ENCODE measurements around the gene TUBB2B.
"Not testable (repeated sequence)": the region's sequence is repeated elsewhere in the genome, so short reads cannot be mapped to it uniquely, and the experiment has no call there.

Gene TUBB2B

GRCh38 chr6:3253597-3253961 lies 26.1 kb upstream of the TUBB2B start:
- DNase-seq: no peak

DNA sequence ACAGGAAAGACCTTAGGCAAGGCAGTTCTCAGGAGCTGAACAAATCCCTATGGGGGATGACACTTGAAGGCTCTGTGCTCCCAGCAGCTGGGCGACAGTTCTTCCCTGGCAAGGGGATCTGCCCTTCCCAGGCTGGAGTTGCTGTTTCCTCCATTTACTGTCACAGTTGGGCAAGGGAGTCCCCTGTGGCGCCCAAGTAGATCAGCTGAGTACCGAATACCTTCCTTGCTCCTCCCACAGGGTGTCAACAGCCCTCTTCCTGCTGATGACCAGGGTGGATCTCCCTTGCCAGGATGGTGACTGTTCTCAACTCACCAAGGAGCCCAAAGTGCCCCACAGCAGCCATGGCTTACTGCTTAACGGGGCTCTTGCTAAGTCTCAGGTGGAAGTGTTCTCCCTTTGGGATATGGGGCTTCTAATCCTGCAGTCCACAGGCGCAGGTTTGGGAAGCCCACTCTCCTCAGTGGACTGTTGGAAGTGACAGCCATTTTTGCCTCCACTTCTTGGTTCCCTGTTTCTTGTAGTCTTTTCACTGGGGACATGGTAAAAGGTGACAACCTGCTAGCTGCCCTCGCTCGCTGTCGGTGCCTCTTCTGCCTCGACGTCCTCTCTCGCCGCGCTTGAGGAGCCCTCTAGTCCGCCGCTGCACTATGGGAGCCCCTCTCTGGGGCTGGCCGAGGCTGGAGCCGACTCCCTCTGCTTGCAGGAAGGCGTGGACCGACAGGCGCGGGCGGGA lies 25.6 kb upstream of the TUBB2B start:
- no peak for DNase-seq

GRCh38 chr6:3252369-3252768 lies 24.9 kb upstream of the TUBB2B start:
- DNase-seq: no peak

DNA sequence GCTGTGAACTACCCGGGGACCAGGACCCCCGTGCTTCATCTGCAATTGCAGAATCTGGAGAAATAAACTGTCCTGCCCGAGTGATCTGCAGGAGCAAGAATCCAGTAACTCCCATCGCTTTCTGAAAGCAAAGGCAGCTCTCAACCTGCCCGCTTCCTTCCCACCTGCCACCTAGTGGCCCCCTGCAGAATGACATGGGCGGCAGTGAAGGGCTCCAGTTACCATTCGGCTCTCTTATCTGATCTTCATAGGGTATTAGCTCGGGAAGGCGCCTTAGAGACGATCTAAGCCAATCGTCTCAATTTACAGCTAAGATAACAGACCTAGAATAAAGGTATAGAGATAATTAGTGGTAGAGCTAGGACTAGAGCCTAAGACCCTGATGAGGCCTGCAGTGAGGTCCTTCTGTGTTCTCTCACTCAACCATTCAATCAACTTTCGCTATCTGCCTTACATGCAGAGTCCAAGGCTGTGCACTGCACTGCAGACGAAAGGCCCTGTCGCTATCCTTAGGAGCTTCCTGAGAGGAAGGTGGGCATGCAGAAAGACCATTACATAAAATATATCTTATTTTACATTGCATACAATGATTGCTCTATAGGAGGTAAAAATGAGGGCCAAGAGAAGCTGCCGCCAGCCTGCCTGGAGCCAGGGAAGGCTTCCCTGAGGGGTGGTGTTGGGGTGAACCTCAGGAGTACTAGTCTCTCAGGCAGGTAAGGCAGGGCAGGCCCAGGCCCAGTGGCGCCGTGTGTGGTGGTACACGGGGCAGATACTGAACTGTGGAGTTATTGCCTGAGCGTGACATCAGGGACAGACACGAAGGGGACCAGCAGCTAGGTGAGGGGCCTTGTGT lies 24.2 kb upstream of the TUBB2B start:
- peak; percentile 85 for DNase-seq

GRCh38 chr6:3250231-3250675 lies 22.8 kb upstream of the TUBB2B start:
- no peak for DNase-seq

DNA sequence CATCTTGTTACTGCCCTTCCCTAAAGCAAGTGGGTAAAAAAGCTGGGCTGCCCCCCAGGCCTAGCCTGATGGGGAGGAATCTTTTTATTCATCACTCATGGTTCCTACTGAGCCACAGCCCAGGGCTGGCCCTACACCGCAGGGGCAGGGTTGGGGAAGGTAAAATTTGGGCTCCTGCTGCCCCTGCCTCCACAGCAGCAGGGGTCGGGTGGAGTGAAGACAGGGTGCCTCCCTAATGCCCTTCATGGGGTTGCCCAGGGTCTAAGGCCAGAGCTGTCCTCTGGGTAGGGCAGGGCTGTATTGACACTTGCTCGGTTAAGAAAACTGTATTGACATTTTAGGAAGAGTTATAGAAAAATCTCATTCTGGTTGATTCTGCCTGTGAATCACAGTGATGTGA lies 22.4 kb upstream of the TUBB2B start:
- no peak for DNase-seq

DNA sequence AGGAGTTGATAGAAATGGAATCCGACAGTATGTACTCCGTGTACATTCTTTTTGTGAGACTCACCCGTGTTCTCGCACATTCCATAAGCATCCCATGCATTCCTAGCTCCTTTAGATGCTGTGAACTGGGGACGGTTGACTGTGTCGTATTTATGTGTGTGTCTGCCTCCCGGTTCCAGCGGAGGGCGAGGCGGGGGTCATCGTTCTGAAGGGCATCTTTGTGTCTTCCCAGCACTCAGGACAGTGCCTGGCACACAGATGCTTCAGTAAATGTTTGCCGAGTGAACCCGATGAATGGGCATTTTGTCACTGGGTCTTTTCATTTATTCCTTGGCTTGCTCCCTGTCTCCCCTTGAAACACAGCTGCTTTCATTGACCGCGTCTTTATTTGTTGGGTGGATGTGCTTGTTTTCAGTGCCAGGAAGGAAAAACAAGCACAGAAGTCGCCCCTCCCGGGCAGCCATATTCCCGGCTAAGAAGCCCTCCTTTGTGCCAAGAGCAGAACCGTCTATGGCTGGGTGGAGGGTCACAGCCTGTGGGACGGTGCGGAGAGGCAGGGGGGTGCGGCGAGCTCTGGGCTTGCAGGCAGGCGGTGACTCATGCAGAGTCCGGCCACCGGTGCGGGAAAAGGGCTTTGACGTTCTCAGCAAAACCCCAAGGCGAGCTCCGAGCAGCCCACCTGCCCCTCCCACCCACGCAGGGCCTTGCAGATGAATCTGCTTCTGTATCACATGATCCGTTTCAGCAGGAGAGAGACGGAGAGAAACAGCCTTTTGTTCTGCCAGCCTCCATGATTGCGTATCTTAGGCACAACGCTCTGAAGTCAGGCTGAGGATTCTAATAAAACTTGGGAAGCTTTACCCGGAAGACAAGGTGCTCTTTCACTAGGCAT lies 20.0 kb upstream of the TUBB2B start:
- no peak for DNase-seq

- no peak for DNase-seq
These were observed 17.8 kb upstream of the TUBB2B start for GRCh38 chr6:3245216-3245615.

DNA sequence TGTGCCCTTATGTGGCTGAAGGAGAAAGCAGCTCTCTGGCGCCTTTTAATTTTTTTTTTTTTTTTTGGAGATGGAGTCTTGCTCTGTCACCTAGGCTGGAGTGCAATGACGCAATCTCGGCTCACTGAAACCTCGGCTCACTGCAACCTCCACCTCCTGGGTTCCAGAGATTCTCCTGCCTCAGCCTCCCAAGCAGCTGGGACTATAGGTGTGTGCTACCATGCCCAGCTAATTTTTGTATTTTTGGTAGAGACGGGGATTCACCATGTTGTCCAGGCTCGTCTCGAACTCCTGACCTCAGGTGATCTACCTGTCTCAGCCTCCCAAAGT lies 17.3 kb upstream of the TUBB2B start:
- not testable (repeated sequence) for DNase-seq

DNA sequence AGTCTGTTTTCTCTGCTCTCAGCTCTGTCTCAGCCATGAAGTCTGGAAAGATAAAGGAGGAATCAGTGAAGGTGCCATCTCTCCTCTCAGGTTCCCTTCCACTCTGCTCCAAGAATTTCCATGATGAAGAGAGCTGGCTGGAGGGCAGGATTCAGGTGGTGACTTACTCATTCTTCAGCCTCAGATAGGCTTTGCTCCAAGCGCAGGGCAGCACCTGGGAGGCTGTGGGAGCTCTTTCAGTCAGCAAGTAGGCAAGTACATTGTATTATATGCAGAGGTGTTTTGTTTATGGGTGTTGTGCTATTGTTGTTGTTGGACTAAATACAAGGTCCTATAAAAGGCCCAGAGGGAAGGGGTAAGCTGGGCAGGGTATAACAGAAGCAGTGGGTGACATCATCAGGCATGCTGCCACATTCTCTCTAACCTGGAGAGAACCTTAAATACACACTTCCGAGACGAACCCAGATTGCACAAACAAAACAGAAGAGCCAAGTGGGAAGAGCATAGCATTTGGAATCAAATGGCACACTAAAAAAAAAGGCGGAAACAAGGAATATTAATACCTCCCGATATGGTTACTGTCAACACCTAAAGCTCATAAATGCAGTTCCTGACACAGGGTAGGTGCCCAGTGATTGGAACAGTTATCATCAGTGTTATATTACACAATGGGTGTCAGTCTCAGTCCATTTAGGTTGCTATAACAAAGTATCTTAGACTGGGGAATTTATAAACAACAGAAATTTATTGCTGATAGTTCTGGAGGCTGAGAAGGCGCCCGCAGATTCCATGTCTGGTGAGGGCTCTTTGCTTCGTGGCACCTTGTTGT lies 16.8 kb upstream of the TUBB2B start:
- no peak for DNase-seq

DNA sequence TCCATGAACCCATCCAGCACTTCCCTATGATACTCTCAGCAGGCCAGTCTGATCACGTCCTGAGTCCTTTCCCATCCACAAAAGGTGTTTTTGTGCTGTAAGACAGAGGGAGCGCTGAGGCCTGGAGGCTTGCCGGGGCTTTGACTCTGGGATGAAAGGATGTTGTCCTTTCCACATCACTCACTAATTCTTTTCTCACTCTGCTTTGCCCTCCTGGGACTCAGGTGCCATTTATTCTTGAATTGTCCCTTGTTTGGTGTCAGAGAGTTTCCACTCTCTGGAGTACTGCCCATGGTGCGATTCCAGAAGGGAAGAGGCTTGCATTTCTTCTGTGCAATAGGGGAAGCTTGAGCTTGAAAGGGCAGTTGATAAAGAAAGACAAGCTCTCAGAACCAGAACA lies 15.3 kb upstream of the TUBB2B start:
- no peak for DNase-seq

- DNase-seq: not testable (repeated sequence)
These were observed 14.3 kb upstream of the TUBB2B start for GRCh38 chr6:3241745-3242144.

DNA sequence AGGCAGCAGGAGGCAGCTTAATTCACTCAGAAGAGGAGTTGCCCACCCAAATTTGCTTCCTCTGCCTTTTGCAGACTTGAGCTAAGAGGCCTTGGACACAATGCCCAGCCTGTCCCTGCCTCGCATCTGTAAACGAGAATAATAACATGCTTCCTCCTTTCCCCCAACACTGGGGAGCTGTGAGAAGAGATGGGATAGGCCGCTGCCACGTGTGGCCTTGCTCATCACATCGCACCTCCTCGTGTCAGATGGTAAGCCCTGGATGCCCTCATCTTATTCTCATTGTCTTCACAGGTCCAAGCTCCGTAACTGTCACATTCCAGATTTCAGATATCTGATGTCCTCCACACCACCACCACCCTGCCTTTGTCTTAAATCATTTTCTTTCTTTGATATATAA lies 13.1 kb upstream of the TUBB2B start:
- DNase-seq: no peak

GRCh38 chr6:3239110-3239830 lies 11.8 kb upstream of the TUBB2B start:
- DNase-seq: no peak

DNA sequence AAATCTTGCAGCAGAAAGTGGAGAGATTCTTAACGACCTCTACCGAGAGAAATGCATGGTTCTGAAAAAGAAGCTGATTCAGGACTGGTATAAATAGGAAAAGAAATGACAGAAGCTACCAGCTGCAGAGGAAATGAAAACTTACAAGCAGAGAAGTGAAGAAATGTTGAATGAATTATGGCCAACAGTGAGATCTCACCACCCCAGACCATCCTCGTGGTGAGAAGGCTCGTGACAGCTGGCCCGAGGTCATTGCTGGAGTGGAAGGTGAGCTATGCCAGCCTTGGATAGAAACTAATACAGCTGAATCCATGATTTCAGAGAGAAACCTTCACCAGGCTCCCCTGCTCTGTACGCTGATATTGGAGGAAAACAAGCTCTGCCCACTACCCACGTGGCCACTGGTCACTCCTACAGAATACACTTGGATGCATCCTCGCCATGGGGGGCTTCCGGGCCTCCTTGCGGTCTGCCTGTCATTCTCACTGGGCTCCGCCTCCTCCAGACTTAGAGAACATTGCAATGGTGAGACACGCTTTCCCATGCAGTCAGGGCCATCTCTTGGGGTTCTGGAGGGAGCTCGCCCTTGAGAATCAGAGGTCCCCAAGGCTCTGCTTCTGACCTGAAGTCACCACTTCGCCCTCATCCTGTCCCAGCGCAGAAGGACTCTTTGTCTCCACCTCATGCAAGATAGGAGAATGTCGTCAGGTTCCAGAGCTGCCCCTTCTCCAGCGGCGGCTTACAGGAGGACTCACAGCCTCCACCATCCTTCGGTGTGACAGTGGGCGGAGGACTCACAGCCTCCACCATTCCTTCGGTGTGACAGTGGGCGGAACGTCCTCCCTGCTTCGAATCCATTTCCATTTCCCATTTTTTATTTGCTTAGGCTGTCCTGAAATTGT lies 10.6 kb upstream of the TUBB2B start:
- DNase-seq: no peak

GRCh38 chr6:3236005-3236404 lies 8.6 kb upstream of the TUBB2B start:
- DNase-seq: no peak

DNA sequence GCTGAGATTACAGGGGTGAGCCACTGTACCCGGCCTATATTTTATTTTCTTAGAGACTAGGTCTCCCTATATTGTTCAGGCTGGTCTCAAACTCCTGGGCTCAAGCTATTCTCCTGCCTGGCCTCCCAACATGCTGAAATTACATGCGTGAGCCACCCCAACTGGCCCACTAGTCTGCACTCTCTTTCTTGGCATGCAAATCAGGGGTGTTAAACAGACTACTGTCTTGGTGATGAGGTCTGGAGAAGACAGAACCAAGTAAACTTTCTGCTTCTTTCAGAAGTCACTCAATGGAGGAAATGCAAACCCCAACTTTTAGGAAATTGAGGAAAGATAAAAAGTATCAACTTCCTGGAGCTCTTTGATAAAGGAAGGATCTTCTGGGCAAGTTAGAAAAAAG lies 8.0 kb upstream of the TUBB2B start:
- no peak for DNase-seq

GRCh38 chr6:3233904-3234303 lies 6.5 kb upstream of the TUBB2B start:
- no peak for DNase-seq

DNA sequence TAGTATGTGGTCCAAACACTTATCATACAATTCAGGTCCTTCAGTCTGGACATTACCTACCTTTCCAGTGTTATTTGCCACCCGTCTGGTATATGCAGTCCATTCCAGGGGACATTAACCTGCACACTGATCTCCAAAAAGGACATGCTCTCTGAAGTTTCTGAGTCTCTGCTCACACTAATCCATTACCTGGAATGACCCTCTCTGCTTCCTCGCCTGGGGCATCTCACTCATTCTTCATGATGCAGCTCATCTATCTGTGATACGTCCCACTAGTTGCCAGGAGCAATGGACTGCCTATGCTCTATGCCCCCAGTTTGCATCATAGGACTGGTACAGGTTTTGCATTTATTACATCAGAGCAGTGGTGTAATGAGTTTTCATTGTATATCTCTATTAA lies 5.9 kb upstream of the TUBB2B start:
- DNase-seq: no peak

- no peak for DNase-seq
These were observed 4.8 kb upstream of the TUBB2B start for GRCh38 chr6:3232017-3232945.
